A549 treated with Hydrocortisone at 1 μM for 4 hours (cell line): Measurements from ENCODE around the gene TRAPPC2L. TPM values are rescaled to one million over a fixed set of nuclear protein-coding genes. Genes with fewer than 3 reads are reported as not detected.

Source experiments
- total RNA-seq: library from RNA; stranded (reverse); fragments of 200-300 nt; extraction: Qiagen RNA extraction; gene quantifications from 5 replicates; pipeline ENCODE4 v1.2.3, GENCODE V29; 2022

TRAPPC2L gene, protein sequence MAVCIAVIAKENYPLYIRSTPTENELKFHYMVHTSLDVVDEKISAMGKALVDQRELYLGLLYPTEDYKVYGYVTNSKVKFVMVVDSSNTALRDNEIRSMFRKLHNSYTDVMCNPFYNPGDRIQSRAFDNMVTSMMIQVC
- 97.1 to 126 TPM (median 103 TPM) in 5 replicates for total RNA-seq

GRCh38 chr16:88856828-88857727, at the start of gene TRAPPC2L, which contains the start of gene GALNS:
TSS of gene TRAPPC2L (plus strand) at chr16:88857127. CDS start at chr16:88857151, 24 bp downstream.
TSS of gene GALNS (minus strand) at chr16:88856947. CDS start at chr16:88856877, 70 bp downstream.

GRCh38 chr16:88811769-88812512, 45.0 kb upstream of the TRAPPC2L start, which contains the start of gene APRT:
TSS of gene APRT (minus strand) at chr16:88811928. CDS start at chr16:88811899, 29 bp downstream.

DNA sequence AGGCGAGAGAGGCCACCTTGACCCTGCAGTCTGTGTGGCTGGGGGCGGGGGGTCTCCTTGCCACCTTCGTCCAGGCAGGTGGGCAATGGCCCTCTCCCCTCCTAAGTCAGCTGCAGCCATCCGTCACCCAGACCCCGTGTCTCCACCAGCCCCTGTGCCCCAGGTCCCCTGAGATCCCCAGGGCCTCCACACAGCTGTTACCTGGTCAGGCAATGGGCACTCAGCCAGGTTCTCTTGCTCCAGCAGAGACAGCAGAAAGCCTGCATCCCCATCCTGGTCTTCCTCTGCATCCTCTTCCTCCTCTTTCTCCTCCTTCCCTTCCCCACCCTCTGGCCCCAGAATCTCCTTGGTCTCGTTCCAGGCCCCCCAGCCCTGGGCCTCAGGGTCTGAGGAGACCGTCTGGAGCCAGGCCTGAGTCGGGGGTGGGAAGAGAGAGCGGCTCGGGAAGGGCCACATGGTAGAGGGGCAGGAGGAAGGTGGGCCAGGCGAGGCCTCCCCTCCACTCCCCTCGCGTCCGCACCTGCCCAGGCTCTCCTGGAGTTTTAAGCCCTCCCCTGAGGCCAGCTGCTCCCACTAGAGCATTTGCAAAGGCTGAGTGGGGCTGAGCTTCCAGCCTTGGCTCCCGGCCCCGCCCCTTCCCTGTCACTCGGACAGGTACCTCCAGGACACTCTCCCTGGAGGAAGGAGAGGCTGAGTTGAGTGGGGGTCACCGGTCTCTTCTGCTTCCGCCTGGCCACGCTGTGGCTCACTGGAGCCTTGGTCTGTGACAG, 9.4 kb downstream of the TRAPPC2L start, which contains the start of gene PABPN1L:
Gene PABPN1L (minus strand): TSS at position 510 of the 770 bp plus-strand sequence. CDS start 54 bp downstream, at position 456.

Other genes starting within 250 kb of the TRAPPC2L start
- not detected in 5 replicates for gene IL17C, start 218.6 kb upstream of the TRAPPC2L start, total RNA-seq
- 232 to 308 TPM (median 278 TPM) in 5 replicates for gene CYBA, start 206.1 kb upstream of the TRAPPC2L start, total RNA-seq
- gene MVD, start 194.0 kb upstream of the TRAPPC2L start, total RNA-seq = 17.5 to 22.5 TPM (median 20.5 TPM) in 5 replicates
- gene SNAI3, start 170.6 kb upstream of the TRAPPC2L start, total RNA-seq = 0.06 to 0.24 TPM (median 0.10 TPM) in 5 replicates
- gene RNF166, start 150.7 kb upstream of the TRAPPC2L start, total RNA-seq = 13.7 to 19.1 TPM (median 17.5 TPM) in 5 replicates
- gene CTU2, start 150.6 kb upstream of the TRAPPC2L start, total RNA-seq = 27.6 to 32.5 TPM (median 32.0 TPM) in 5 replicates
- 112 to 144 TPM (median 132 TPM) in 5 replicates for gene PIEZO1, start 71.9 kb upstream of the TRAPPC2L start, total RNA-seq
- gene CDT1, start 53.3 kb upstream of the TRAPPC2L start, total RNA-seq = 27.4 to 32.2 TPM (median 30.6 TPM) in 5 replicates
- 261 to 448 TPM (median 400 TPM) in 5 replicates for gene APRT, start 45.2 kb upstream of the TRAPPC2L start, total RNA-seq
- gene GALNS, start 180 bp upstream of the TRAPPC2L start, total RNA-seq = 40.1 to 48.1 TPM (median 47.0 TPM) in 5 replicates
- not detected in 5 replicates for gene PABPN1L, start 9.5 kb downstream of the TRAPPC2L start, total RNA-seq
- 0.31 to 0.85 TPM (median 0.77 TPM) in 5 replicates for gene CBFA2T3, start 120.1 kb downstream of the TRAPPC2L start, total RNA-seq
- 17.3 to 21.2 TPM (median 18.9 TPM) in 5 replicates for gene ACSF3, start 236.7 kb downstream of the TRAPPC2L start, total RNA-seq